Measurements from ENCODE around the gene ALOX5.

DNA sequence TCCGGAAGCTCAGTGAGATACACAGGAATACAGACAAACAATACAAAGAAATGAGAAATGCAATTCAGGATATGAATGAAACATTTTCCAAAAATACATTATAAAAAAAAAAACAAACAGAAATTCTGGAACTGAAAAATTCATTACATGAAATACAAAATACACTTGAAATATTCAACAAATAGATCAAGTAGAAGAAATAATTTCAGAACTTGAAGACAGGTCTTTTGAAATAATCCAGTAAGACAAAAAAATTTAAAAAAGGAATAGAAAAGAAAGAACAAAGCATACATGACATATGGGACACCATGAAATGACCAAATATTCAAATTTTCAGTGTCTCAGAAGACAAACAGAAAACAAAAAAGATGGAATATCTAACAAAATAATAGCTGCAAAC lies 102.5 kb downstream of the ALOX5 start:
- TF ChIP-seq, protein P1, sequence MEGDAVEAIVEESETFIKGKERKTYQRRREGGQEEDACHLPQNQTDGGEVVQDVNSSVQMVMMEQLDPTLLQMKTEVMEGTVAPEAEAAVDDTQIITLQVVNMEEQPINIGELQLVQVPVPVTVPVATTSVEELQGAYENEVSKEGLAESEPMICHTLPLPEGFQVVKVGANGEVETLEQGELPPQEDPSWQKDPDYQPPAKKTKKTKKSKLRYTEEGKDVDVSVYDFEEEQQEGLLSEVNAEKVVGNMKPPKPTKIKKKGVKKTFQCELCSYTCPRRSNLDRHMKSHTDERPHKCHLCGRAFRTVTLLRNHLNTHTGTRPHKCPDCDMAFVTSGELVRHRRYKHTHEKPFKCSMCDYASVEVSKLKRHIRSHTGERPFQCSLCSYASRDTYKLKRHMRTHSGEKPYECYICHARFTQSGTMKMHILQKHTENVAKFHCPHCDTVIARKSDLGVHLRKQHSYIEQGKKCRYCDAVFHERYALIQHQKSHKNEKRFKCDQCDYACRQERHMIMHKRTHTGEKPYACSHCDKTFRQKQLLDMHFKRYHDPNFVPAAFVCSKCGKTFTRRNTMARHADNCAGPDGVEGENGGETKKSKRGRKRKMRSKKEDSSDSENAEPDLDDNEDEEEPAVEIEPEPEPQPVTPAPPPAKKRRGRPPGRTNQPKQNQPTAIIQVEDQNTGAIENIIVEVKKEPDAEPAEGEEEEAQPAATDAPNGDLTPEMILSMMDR (IDR thresholded peaks at IDR 0.05) = no peak
- no peak for TF ChIP-seq POLR2A (IDR thresholded peaks at IDR 0.05)
- TF ChIP-seq POLR2AphosphoS5 (IDR thresholded peaks at IDR 0.05) = no peak
